Stimulated activated CD8-positive, alpha-beta memory T cell treated with anti-CD3 and anti-CD28 coated beads, Interleukin-15, amount 100 ng/mL, for 1 hour (primary cell): ENCODE data around the gene FAM177A1.

Source experiments
- DNase-seq: peaks from one replicate; pipeline ENCODE4 v3.0.0-alpha.2; 2020; ENCODE audit warnings: low read depth

The FAM177A1 gene

GRCh38 chr14:35123388-35123703, 77.3 kb downstream of the FAM177A1 start:
- no peak for DNase-seq

DNA sequence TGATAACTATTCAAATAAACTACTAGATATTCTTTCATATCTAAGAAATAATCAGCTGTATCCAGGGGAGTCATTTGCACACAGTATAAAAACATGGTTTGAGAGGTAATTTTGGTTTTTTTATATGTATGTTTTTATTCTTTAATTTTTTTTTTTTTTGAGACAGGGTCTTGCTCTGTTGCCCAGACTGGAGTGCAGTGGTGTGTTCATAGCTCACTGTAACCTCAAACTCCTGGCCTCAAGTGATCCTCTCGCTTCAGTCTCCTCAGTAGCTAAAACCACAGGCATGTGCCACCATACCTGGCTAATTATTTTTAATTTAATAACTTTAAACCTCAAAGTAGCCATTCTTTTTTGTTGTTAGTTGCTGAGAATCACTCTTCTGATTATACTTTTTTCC, 78.1 kb downstream of the FAM177A1 start:
- DNase-seq: no peak
